ENCODE results near the gene RTEL1. TPM values are rescaled to one million over a fixed set of nuclear protein-coding genes. Genes with fewer than 3 reads are reported as not detected.
A peak's percentile ranks its signal among the peaks of the same experiment; 100 is the strongest.

Gene RTEL1
- total and polyA plus RNA-seq, 9 of the 15 experiments (the other 6 are each of a cell fraction or from before 2014, with no cell fraction given) = 0.36 to 61.0 (median 17.9) TPM

GRCh38 chr20:63739130-63740069 lies 81.3 kb downstream of the RTEL1 start, which contains the start of gene SLC2A4RG (continued):
- TF ChIP-seq E2F1 (CRISPR knock-in tag; IDR thresholded peaks at IDR 0.05) = no peak
- no peak for TF ChIP-seq POU5F1 (IDR thresholded peaks at IDR 0.05; ENCODE audit: borderline replicate concordance, low read depth, low read length, partially characterized antibody)
- TF ChIP-seq BCLAF1 (IDR thresholded peaks at IDR 0.05; ENCODE audit: borderline replicate concordance in 1 of 2, control insufficient read depth in 1 of 2, low read depth in 2 of 2, low read length in 1 of 2) = no peak
- 0 out of 4 replicates have a peak, but pooled peaks of 1 of the 2 experiments have one; percentile 21 for TF ChIP-seq MNT (conservative IDR thresholded peaks at IDR 0.05)
- TF ChIP-seq MYC (IDR thresholded peaks at IDR 0.05; ENCODE audit: low read depth, low read length) = no peak
- TF ChIP-seq MYC (CRISPR knock-in tag; IDR thresholded peaks at IDR 0.05; ENCODE audit: borderline replicate concordance, low read depth) = no peak
- 0 out of 2 replicates have a peak, but pooled peaks have one; percentile 58 for TF ChIP-seq KDM2B (CRISPR knock-in tag; IDR thresholded peaks at IDR 0.05)
- no peak for TF ChIP-seq ELK1 (CRISPR knock-in tag; IDR thresholded peaks at IDR 0.05)
- no peak for TF ChIP-seq CC2D1A (IDR thresholded peaks at IDR 0.05)
- no peak for TF ChIP-seq STAT5B (CRISPR knock-in tag; IDR thresholded peaks at IDR 0.05)
- peak; percentile 46; the same call in 1 of the 2 replicates for TF ChIP-seq ZBTB7A (IDR thresholded peaks at IDR 0.05; ENCODE audit: borderline replicate concordance, control insufficient read depth, low read depth, low read length)
- no peak for TF ChIP-seq THRB (CRISPR knock-in tag; conservative IDR thresholded peaks at IDR 0.05)
- TF ChIP-seq E2F5 (CRISPR knock-in tag; IDR thresholded peaks at IDR 0.05) = no peak
- no peak for TF ChIP-seq CHCHD3 (CRISPR knock-in tag; IDR thresholded peaks at IDR 0.05)
- TF ChIP-seq POLR2AphosphoS5 (IDR thresholded peaks at IDR 0.05; ENCODE audit: control insufficient read depth, insufficient read depth, low read depth, low read length) = no peak
